ENCODE measurements around the gene GPNMB. TPM values are rescaled to one million over a fixed set of nuclear protein-coding genes. Genes with fewer than 3 reads are reported as not detected.

Gene GPNMB
- total and polyA plus RNA-seq, 2 of the 4 experiments (the other 2 are of a cell fraction), result under 0.01 to 0.14 TPM

GRCh38 chr7:23273141-23273599, 26.6 kb downstream of the GPNMB start:
- no peaks in the 10 kb centered on the region for H3K79me1 ChIP-seq (ENCODE audit: low read depth in 1 of 2, low read length in 2 of 2)
- in situ Hi-C loops (cut with MboI; ENCODE audit: low sequenced_read_pairs) (loop anchor here (10.0 kb wide), 1 partner anchor 432 kb away; no protein-coding TSS in a partner anchor), dilution Hi-C loops (cut with HindIII; ENCODE audit: low sequenced_read_pairs, unreplicated experiment) (no loop called here), intact Hi-C loops (cut with micrococcal nuclease) (loop anchor here (1.0 to 2.0 kb wide), 3 partner anchors 88 to 439 kb away; no protein-coding TSS in a partner anchor)
- CTCF ChIA-PET, result interaction anchor here (0.5 to 4.2 kb wide), 26 partner anchors 10 to 1858 kb away, joined by 3 to 34 read pairs (median 4); no protein-coding TSS in a partner anchor
- TF ChIP-seq MXI1 (IDR thresholded peaks at IDR 0.05; ENCODE audit: borderline replicate concordance, low read depth, low read length), result no peak
- peak; percentile 80 for TF ChIP-seq RAD21 (IDR thresholded peaks at IDR 0.05; ENCODE audit: low read length)
- TF ChIP-seq CEBPB (IDR thresholded peaks at IDR 0.05; ENCODE audit: low read depth, low read length), result no peak
- no peak for TF ChIP-seq MAZ (IDR thresholded peaks at IDR 0.05; ENCODE audit: borderline replicate concordance, low read depth, low read length)
- no peak for TF ChIP-seq CHD1 (IDR thresholded peaks at IDR 0.05; ENCODE audit: low read depth, low read length)
- TF ChIP-seq FOS (IDR thresholded peaks at IDR 0.05; ENCODE audit: low read depth, low read length), result peak; percentile 55
- TF ChIP-seq BHLHE40 (IDR thresholded peaks at IDR 0.05; ENCODE audit: low read depth, low read length), result peak; percentile 50; the same call in 1 of the 2 replicates
- no peak for TF ChIP-seq POLR2A (IDR thresholded peaks at IDR 0.05; ENCODE audit: low read depth, low read length)
- TF ChIP-seq MAFK (IDR thresholded peaks at IDR 0.05; ENCODE audit: low read depth, low read length), result peak; percentile 28; the same call in 1 of the 2 replicates
- TF ChIP-seq SMC3 (IDR thresholded peaks at IDR 0.05; ENCODE audit: low read depth, low read length), result peak; percentile 68
- TF ChIP-seq RFX5 (IDR thresholded peaks at IDR 0.05; ENCODE audit: low read depth, low read length), result no peak
- peak; percentile 98 for TF ChIP-seq RCOR1 (IDR thresholded peaks at IDR 0.05; ENCODE audit: insufficient replicate concordance, low read length)
- peak; percentile 87 for TF ChIP-seq NFE2L2 (IDR thresholded peaks at IDR 0.05; ENCODE audit: low read depth, low read length)
- TF ChIP-seq ELK1 (IDR thresholded peaks at IDR 0.05; ENCODE audit: borderline replicate concordance, low read depth, low read length), result no peak
- TF ChIP-seq, protein P1, sequence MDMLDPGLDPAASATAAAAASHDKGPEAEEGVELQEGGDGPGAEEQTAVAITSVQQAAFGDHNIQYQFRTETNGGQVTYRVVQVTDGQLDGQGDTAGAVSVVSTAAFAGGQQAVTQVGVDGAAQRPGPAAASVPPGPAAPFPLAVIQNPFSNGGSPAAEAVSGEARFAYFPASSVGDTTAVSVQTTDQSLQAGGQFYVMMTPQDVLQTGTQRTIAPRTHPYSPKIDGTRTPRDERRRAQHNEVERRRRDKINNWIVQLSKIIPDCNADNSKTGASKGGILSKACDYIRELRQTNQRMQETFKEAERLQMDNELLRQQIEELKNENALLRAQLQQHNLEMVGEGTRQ (IDR thresholded peaks at IDR 0.05; ENCODE audit: low read depth, low read length), result no peak
- TF ChIP-seq, protein P2, sequence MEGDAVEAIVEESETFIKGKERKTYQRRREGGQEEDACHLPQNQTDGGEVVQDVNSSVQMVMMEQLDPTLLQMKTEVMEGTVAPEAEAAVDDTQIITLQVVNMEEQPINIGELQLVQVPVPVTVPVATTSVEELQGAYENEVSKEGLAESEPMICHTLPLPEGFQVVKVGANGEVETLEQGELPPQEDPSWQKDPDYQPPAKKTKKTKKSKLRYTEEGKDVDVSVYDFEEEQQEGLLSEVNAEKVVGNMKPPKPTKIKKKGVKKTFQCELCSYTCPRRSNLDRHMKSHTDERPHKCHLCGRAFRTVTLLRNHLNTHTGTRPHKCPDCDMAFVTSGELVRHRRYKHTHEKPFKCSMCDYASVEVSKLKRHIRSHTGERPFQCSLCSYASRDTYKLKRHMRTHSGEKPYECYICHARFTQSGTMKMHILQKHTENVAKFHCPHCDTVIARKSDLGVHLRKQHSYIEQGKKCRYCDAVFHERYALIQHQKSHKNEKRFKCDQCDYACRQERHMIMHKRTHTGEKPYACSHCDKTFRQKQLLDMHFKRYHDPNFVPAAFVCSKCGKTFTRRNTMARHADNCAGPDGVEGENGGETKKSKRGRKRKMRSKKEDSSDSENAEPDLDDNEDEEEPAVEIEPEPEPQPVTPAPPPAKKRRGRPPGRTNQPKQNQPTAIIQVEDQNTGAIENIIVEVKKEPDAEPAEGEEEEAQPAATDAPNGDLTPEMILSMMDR (conservative IDR thresholded peaks at IDR 0.05; ENCODE audit: low read depth, low read length), result peak; percentile 86
- BruUV-seq (replicated peaks), result no TSS peak
- no peak overlapping the region for H2AK9ac ChIP-seq (replicated peaks; ENCODE audit: low read depth, low read length, poor library complexity)
- no peak overlapping the region for H3K14ac ChIP-seq (replicated peaks; ENCODE audit: low read depth, low read length)
- no CpG with 5 or more reads among the region's 11 CpGs for WGBS, 2 experiments (ENCODE audit: extremely low coverage in 2 of 2, insufficient read length in 1 of 2)
- no peak overlapping the region for H3K18ac ChIP-seq (ENCODE audit: low read depth, low read length)
- H3K9ac ChIP-seq (ENCODE audit: low read depth, low read length), result no peak overlapping the region
- H3K4me2 ChIP-seq (ENCODE audit: low read depth, low read length), result peak overlapping the region; percentile 72; the same call in 1 of the 2 replicates
- DNase-seq, result peak; percentile 96
- H2BK15ac ChIP-seq (ENCODE audit: low read depth, low read length), result no peak overlapping the region
- no peak overlapping the region for H2BK20ac ChIP-seq (ENCODE audit: low read depth, low read length)
- no peaks in the 10 kb centered on the region for H4K20me1 ChIP-seq (ENCODE audit: insufficient read depth, low read length)
- no peak overlapping the region; the same call in 1 of the 2 replicates for H2BK120ac ChIP-seq (ENCODE audit: low read depth, low read length)
- peaks cover 2% of the 10 kb centered on the region; the same call in 1 of the 2 replicates for H3K9me1 ChIP-seq (ENCODE audit: insufficient read depth, low read length)
- H3K9me3 ChIP-seq (ENCODE audit: control insufficient read depth, insufficient read depth, low read length), result no peaks in the 10 kb centered on the region
- no peak overlapping the region for H4K5ac ChIP-seq (ENCODE audit: low read depth, low read length)
- peak; percentile 92 for ATAC-seq (ENCODE audit: low read depth)
- H3K27ac ChIP-seq (ENCODE audit: insufficient read depth, low read length), result no peak overlapping the region
- no peak overlapping the region for H2BK5ac ChIP-seq (ENCODE audit: low read depth, low read length, poor library complexity, severe bottlenecking)
- peak overlapping the region; percentile 38 for H2AFZ ChIP-seq (replicated peaks; ENCODE audit: low read length, poor library complexity)
- 0 out of 2 replicates have a peak overlapping the region, but pooled peaks have one; percentile 59 for H2AK5ac ChIP-seq (ENCODE audit: low read depth, low read length)
- H3K27me3 ChIP-seq (ENCODE audit: control insufficient read depth, insufficient read depth, low read length), result peaks cover 17% of the 10 kb centered on the region
- H4K91ac ChIP-seq (ENCODE audit: insufficient read depth, low read depth, low read length), result no peak overlapping the region
- H3K23ac ChIP-seq (ENCODE audit: low read depth, low read length), result peak overlapping the region; percentile 55; the same call in 1 of the 2 replicates
- peaks cover 2% of the 10 kb centered on the region; the same call in 1 of the 2 replicates for H3K4me1 ChIP-seq (ENCODE audit: control insufficient read depth, insufficient read depth, low read length)
- no peak overlapping the region for H3K4me3 ChIP-seq (ENCODE audit: insufficient read depth, low read depth, low read length)
- no peak overlapping the region for H3K56ac ChIP-seq (ENCODE audit: extremely low read depth, insufficient read depth, low read length)
- POLR2A ChIA-PET (ENCODE audit: unreplicated experiment), result no interaction called here
- H4K8ac ChIP-seq (ENCODE audit: low read depth in 2 of 2, low read length in 2 of 2), result no peak overlapping the region
- no peaks in the 10 kb centered on the region for H3K36me3 ChIP-seq (ENCODE audit: control insufficient read depth, insufficient read depth, low read length)
- H3K4ac ChIP-seq (ENCODE audit: low read depth, low read length), result no peak overlapping the region
